Panc1 (cell line): ENCODE data around the gene UPF3A. TPM values are rescaled to one million over a fixed set of nuclear protein-coding genes. Genes with fewer than 3 reads are reported as not detected.
"Not testable (repeated sequence)": the region's sequence is repeated elsewhere in the genome, so short reads cannot be mapped to it uniquely, and the experiment has no call there.

Experiments
- ATAC-seq: fragments of 200-7000 bp; cut with Tn5 transposase; 2 replicates; pipeline ENCODE4 v1.9.1; 2020; ENCODE audit warnings: mild to moderate bottlenecking, moderate library complexity
- BruUV-seq: library from RNA; stranded (reverse); fragments of 400-500 nt; replicated peaks from 2 replicates; lab custom pipeline; 2021; lab: Mats Ljungman, UMichigan
- CTCF ChIA-PET: fragments of 300-600 bp; sonication (Branson Sonifier 250); formaldehyde crosslinking; loops from one replicate; lab custom pipeline; 2022; ENCODE audit warnings: antibody characterized with exemption; lab: Charles Lee
- POLR2A ChIA-PET: fragments of 300-600 bp; sonication (Branson Sonifier 250); formaldehyde crosslinking; loops from one replicate; lab custom pipeline; 2022; ENCODE audit warnings: antibody characterized with exemption; lab: Charles Lee
- DNase-seq: peaks from one replicate; pipeline ENCODE4 v3.0.0-alpha.2; 2010; ENCODE audit warnings: low read depth, low spot score
- H3K27ac ChIP-seq: 2 replicates; pipeline ENCODE4 v1.5.1; 2011; ENCODE audit warnings: mild to moderate bottlenecking, low read length, inconsistent platforms
- H3K27me3 ChIP-seq: fragments of 200-500 bp; sonication (Bioruptor generic); 2 replicates; pipeline ENCODE4 v1.6.0; 2014; ENCODE audit warnings: low read length, inconsistent platforms; ENCODE audit not compliant: control insufficient read depth, insufficient read depth
- H3K36me3 ChIP-seq: fragments of 200-500 bp; sonication (Bioruptor generic); 2 replicates; pipeline ENCODE4 v1.5.1; 2014; ENCODE audit warnings: inconsistent platforms, mild to moderate bottlenecking, low read length, moderate library complexity; ENCODE audit not compliant: control insufficient read depth, insufficient read depth
- H3K4me1 ChIP-seq: 2 replicates; pipeline ENCODE4 v1.5.1; 2011; ENCODE audit warnings: inconsistent platforms, mild to moderate bottlenecking, low read length, moderate library complexity; ENCODE audit not compliant: control insufficient read depth, insufficient read depth
- H3K4me3 ChIP-seq, 2 experiments: 2 replicates each; pipeline ENCODE4 v1.5.1; 2011 to 2012; ENCODE audit warnings: low read depth in 2 of 2, low read length in 2 of 2, mild to moderate bottlenecking in 2 of 2, inconsistent platforms in 1 of 2, moderate library complexity in 1 of 2
- H3K9me3 ChIP-seq: fragments of 200-500 bp; sonication (Bioruptor generic); 2 replicates; pipeline ENCODE4 v1.5.1; 2014; ENCODE audit warnings: low read depth, mild to moderate bottlenecking, inconsistent platforms, low read length, moderate library complexity; ENCODE audit not compliant: control insufficient read depth, insufficient read depth
- POLR2AphosphoS5 ChIP-seq: IDR thresholded peaks from 2 replicates; pipeline ENCODE4 v1.6.1; 2012; ENCODE audit warnings: mild to moderate bottlenecking, low read depth, low read length, moderate library complexity
- SIN3A ChIP-seq: IDR thresholded peaks from 2 replicates; pipeline ENCODE4 v1.6.1; 2012; ENCODE audit warnings: low read depth, mild to moderate bottlenecking, low read length, moderate library complexity, borderline replicate concordance; ENCODE audit not compliant: insufficient read depth
- TCF7L2 ChIP-seq: IDR thresholded peaks from 2 replicates; pipeline ENCODE4 v1.6.1; 2011; ENCODE audit warnings: mild to moderate bottlenecking, low read depth, low read length, inconsistent platforms
- in situ Hi-C: cut with HindIII; loops from 2 replicates; pipeline ENCODE4 v1.10.0; 2016; ENCODE audit warnings: low sequenced_read_pairs, low pct_unique_long_range_greater_than_20kb
- intact Hi-C: fragments of 100-400 bp; cut with micrococcal nuclease; formaldehyde crosslinking; loops from one replicate; pipeline ENCODE4 v1.10.0; 2022; ENCODE audit not compliant: unreplicated experiment
- total RNA-seq: library from RNA; stranded (reverse); gene quantifications from one replicate; pipeline ENCODE4 v1.2.1, GENCODE V29; 2021; ENCODE audit not compliant: unreplicated experiment
- TF ChIP-seq, protein P1 (sequence below): fragments of 450-650 bp; IDR thresholded peaks from 2 replicates; pipeline ENCODE4 v1.5.1; 2017; ENCODE audit warnings: mild to moderate bottlenecking
- TF ChIP-seq, protein P2 (sequence below), 2 experiments: IDR thresholded peaks; 2 replicates each; pipeline ENCODE4 v1.6.1; 2011 to 2012; ENCODE audit warnings: low read depth in 2 of 2, control low read depth in 1 of 2, low read length in 1 of 2, mild to moderate bottlenecking in 1 of 2, moderate library complexity in 1 of 2; ENCODE audit not compliant: insufficient read depth in 1 of 2

UPF3A gene
- total RNA-seq, 1 experiment from 2014 or later: 36.3 TPM

DNA sequence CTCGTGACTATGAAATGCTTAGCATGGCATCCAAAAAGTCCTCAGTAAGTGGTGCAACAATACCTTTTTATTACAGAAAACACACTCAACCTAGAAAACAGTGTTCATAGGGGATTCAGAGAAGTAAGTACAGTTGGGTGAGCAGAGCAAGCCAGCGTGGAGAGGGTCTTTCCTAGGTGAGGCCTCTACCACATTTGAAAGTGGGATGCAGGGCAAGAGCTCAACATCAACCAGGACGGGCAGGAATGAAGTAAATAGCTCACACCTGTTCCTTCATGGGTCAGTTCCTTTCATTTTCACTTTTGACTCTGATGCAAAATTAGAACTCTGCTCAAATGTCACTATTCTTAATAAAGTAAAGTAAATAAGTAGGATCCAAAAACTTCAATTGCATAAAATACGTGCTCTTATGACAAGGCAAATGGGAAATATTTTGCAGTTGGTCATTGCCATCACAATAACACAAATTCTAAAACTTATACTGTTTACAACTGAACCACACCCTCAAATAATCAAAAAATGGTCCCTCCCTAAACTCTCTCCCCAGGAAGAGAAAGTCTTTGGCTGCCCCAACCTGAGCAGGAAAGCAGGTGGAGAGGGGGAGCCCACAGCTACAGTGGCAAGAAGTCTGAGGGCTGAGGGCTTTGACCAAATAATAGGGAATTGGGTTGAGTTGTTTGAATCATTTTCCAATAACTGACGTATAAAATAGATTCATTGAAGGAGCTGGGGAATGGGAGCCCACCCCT is 53.1 kb downstream of the UPF3A start:
- Histone ChIP-seq H3K4me3 (no peak overlapping the region), H3K9me3 (no peaks in the 10 kb centered on the region), H3K4me1 (no peaks in the 10 kb centered on the region), H3K36me3 (no peaks in the 10 kb centered on the region), H3K27ac (no peak overlapping the region), H3K27me3 (no peaks in the 10 kb centered on the region)
- ATAC-seq: no peak
- no TSS peak for BruUV-seq
- in situ Hi-C loops (no loop called here), intact Hi-C loops (no loop called here)
- ChIA-PET CTCF (interaction anchor here (0.6 kb wide), 1 partner anchor 21 kb away, joined by 4 read pairs; no protein-coding TSS in a partner anchor), POLR2A (no interaction called here)
- no peak for DNase-seq
- TF ChIP-seq SIN3A: no peak
- TF ChIP-seq, protein P1, sequence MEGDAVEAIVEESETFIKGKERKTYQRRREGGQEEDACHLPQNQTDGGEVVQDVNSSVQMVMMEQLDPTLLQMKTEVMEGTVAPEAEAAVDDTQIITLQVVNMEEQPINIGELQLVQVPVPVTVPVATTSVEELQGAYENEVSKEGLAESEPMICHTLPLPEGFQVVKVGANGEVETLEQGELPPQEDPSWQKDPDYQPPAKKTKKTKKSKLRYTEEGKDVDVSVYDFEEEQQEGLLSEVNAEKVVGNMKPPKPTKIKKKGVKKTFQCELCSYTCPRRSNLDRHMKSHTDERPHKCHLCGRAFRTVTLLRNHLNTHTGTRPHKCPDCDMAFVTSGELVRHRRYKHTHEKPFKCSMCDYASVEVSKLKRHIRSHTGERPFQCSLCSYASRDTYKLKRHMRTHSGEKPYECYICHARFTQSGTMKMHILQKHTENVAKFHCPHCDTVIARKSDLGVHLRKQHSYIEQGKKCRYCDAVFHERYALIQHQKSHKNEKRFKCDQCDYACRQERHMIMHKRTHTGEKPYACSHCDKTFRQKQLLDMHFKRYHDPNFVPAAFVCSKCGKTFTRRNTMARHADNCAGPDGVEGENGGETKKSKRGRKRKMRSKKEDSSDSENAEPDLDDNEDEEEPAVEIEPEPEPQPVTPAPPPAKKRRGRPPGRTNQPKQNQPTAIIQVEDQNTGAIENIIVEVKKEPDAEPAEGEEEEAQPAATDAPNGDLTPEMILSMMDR: no peak
- TF ChIP-seq TCF7L2: no peak
- TF ChIP-seq POLR2AphosphoS5: no peak
- TF ChIP-seq, protein P2, sequence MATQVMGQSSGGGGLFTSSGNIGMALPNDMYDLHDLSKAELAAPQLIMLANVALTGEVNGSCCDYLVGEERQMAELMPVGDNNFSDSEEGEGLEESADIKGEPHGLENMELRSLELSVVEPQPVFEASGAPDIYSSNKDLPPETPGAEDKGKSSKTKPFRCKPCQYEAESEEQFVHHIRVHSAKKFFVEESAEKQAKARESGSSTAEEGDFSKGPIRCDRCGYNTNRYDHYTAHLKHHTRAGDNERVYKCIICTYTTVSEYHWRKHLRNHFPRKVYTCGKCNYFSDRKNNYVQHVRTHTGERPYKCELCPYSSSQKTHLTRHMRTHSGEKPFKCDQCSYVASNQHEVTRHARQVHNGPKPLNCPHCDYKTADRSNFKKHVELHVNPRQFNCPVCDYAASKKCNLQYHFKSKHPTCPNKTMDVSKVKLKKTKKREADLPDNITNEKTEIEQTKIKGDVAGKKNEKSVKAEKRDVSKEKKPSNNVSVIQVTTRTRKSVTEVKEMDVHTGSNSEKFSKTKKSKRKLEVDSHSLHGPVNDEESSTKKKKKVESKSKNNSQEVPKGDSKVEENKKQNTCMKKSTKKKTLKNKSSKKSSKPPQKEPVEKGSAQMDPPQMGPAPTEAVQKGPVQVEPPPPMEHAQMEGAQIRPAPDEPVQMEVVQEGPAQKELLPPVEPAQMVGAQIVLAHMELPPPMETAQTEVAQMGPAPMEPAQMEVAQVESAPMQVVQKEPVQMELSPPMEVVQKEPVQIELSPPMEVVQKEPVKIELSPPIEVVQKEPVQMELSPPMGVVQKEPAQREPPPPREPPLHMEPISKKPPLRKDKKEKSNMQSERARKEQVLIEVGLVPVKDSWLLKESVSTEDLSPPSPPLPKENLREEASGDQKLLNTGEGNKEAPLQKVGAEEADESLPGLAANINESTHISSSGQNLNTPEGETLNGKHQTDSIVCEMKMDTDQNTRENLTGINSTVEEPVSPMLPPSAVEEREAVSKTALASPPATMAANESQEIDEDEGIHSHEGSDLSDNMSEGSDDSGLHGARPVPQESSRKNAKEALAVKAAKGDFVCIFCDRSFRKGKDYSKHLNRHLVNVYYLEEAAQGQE (IDR thresholded peaks at IDR 0.05; ENCODE audit: insufficient read depth in 1 of 2, low read depth in 2 of 2, low read length in 1 of 2): no peak

DNA sequence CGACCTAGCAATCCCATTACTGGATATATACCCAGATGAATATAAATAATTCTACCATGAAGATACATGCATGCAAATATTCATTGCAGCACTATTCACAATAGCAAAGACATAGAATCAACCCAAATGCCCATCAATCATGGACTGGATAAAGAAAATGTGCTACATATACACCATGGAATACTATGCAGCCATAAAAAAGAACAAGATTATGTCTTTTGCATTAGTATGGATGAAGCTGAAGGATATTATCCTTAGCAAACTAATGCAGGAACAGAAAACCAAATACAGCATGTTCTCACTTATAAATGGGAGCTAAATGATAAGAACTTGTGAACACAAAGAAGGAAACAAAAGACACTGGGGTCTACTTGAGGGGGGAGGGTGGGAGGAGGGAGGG is 55.1 kb downstream of the UPF3A start:
- H3K36me3 ChIP-seq, ATAC-seq, H3K9me3 ChIP-seq, H3K4me1 ChIP-seq, CTCF ChIA-PET, DNase-seq, in situ Hi-C loops, BruUV-seq, POLR2A ChIA-PET, H3K27ac ChIP-seq, H3K4me3 ChIP-seq, intact Hi-C loops, H3K27me3 ChIP-seq: not testable (repeated sequence)

DNA sequence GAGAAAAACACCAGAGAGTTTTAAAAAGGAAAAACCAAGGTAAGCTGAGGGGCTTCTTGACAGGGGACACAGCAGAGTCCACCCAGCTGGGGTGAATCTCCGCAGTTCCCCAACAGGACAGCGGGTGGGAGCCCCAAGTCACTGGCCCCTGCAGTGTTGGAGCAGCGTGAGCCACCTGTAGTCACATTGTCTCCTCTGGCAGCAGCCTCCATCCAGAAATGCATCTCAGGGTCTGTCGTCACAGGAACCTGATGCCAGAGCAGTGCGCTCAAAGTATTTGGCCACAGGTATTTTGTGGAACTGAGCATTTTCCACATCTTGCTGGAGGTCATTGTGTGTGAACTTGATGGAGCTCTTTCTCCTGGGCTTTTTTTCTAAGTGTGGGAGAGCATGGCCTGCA is 57.6 kb downstream of the UPF3A start:
- Histone ChIP-seq H3K27ac (no peak overlapping the region), H3K36me3 (no peaks in the 10 kb centered on the region), H3K27me3 (no peaks in the 10 kb centered on the region), H3K4me1 (no peaks in the 10 kb centered on the region), H3K4me3 (no peak overlapping the region), H3K9me3 (no peaks in the 10 kb centered on the region)
- DNase-seq (no peak), ATAC-seq (no peak)
- in situ Hi-C loops: no loop called here
- CTCF ChIA-PET: no interaction called here
- intact Hi-C loops: no loop called here
- BruUV-seq: no TSS peak
- POLR2A ChIA-PET: no interaction called here
- TF ChIP-seq POLR2AphosphoS5: no peak
- TF ChIP-seq, protein P2 (IDR thresholded peaks at IDR 0.05; ENCODE audit: insufficient read depth in 1 of 2, low read depth in 2 of 2, low read length in 1 of 2): no peak
- TF ChIP-seq, protein P1: no peak
- no peak for TF ChIP-seq TCF7L2
